Loucy (cell line): ENCODE results near the gene MINDY4.

ENCODE experiments used
- CTCF ChIP-seq: fragments of 200-600 bp; sonication (generic); conservative IDR thresholded peaks from 2 replicates; pipeline ENCODE4 v1.5.1; 2014; ENCODE audit warnings: mild to moderate bottlenecking, antibody characterized with exemption, low read length
- EZH2phosphoT487 ChIP-seq: fragments of 200-600 bp; IDR thresholded peaks from 2 replicates; pipeline ENCODE4 v1.6.1; 2018; ENCODE audit warnings: antibody characterized with exemption, mild to moderate bottlenecking, moderate library complexity, borderline replicate concordance

- TF ChIP-seq CTCF, result no peak
- no peak for TF ChIP-seq EZH2phosphoT487
Measured at GRCh38 chr7:30880941-30881340, 109.7 kb downstream of the MINDY4 start.
